GM15510 (cell line): ENCODE results near the gene WAPL.

Experiments
- POLR2A ChIP-seq: IDR thresholded peaks from 3 replicates; pipeline ENCODE4 v1.6.1; 2011; ENCODE audit warnings: borderline replicate concordance; ENCODE audit not compliant: insufficient read length; ENCODE audit errors: extremely low read depth

WAPL gene

GRCh38 chr10:86389441-86390193 lies 132.0 kb downstream of the WAPL start:
- peak; percentile 64 for TF ChIP-seq POLR2A

- TF ChIP-seq POLR2A, result no peak
These were observed 133.4 kb downstream of the WAPL start for GRCh38 chr10:86388119-86388704.

- no peak for TF ChIP-seq POLR2A
These were observed 134.3 kb downstream of the WAPL start for GRCh38 chr10:86387178-86387794.

GRCh38 chr10:86385806-86386205 lies 135.8 kb downstream of the WAPL start:
- no peak for TF ChIP-seq POLR2A
